Activated naive CD4-positive, alpha-beta T cell treated with anti-CD3 and anti-CD28 coated beads, Interleukin-2, amount 50 U/mL, for 72 hours (primary cell): ENCODE results near the gene MAT1A. TPM values are rescaled to one million over a fixed set of nuclear protein-coding genes. Genes with fewer than 3 reads are reported as not detected.
"Not testable (repeated sequence)": the region's sequence is repeated elsewhere in the genome, so short reads cannot be mapped to it uniquely, and the experiment has no call there.

ENCODE experiments used
- ATAC-seq, 2 donors: fragments of 150-1000 bp; cut with Tn5 transposase; 2 replicates each; pipeline ENCODE4 v1.10.0; 2021; ENCODE audit warnings: mild to moderate bottlenecking in 2 of 2, moderate library complexity in 2 of 2
- DNase-seq, 2 donors: peaks; one replicate each; pipeline ENCODE4 v3.0.0; 2021 to 2022; ENCODE audit warnings: low spot score in 2 of 2
- H3K27ac Mint-ChIP-seq, 2 donors: one replicate each; pipeline ENCODE4 v1.8.0; 2022; ENCODE audit warnings: mild to moderate bottlenecking in 2 of 2, mixed read lengths in 2 of 2
- H3K36me3 Mint-ChIP-seq, 2 donors: one replicate each; pipeline ENCODE4 v1.8.0; 2022; ENCODE audit warnings: mixed read lengths in 2 of 2
- H3K9me3 Mint-ChIP-seq, 2 donors: one replicate each; pipeline ENCODE4 v1.8.0; 2022; ENCODE audit warnings: mixed read lengths in 2 of 2
- total RNA-seq, 2 donors: library from RNA; stranded (reverse); gene quantifications; one replicate each; pipeline ENCODE4 v1.2.3, GENCODE V29; 2022

Gene MAT1A
- not detected for total RNA-seq

- DNase-seq, result no peak
- no peaks in the 10 kb centered on the region for H3K36me3 Mint-ChIP-seq
Observed at GRCh38 chr10:80289451-80290287, at the start of gene MAT1A. TSS of gene MAT1A (minus strand) at chr10:80289658. CDS start at chr10:80289423, 235 bp downstream.

GRCh38 chr10:80333983-80334382, 44.5 kb upstream of the MAT1A start:
- ATAC-seq (no peak), DNase-seq (no peak)
- Mint-ChIP-seq H3K9me3 (no peaks in the 10 kb centered on the region), H3K27ac (no peak overlapping the region), H3K36me3 (no peaks in the 10 kb centered on the region)

More at GRCh38 chr10:80289451-80290287, at the start of gene MAT1A:
- no peak within 1 kb of the TSS for H3K27ac Mint-ChIP-seq
- no peaks in the 10 kb centered on the region for H3K9me3 Mint-ChIP-seq
- ATAC-seq, result no peak

- DNase-seq (no peak), ATAC-seq (no peak)
- Mint-ChIP-seq H3K9me3 (no peaks in the 10 kb centered on the region), H3K36me3 (no peaks in the 10 kb centered on the region), H3K27ac (no peak overlapping the region)
Observed at GRCh38 chr10:80324891-80325364, 35.5 kb upstream of the MAT1A start.

GRCh38 chr10:80324086-80324485, 34.6 kb upstream of the MAT1A start:
- Mint-ChIP-seq H3K9me3 (no peaks in the 10 kb centered on the region), H3K27ac (no peak overlapping the region), H3K36me3 (no peaks in the 10 kb centered on the region)
- DNase-seq (no peak), ATAC-seq (no peak)

DNA sequence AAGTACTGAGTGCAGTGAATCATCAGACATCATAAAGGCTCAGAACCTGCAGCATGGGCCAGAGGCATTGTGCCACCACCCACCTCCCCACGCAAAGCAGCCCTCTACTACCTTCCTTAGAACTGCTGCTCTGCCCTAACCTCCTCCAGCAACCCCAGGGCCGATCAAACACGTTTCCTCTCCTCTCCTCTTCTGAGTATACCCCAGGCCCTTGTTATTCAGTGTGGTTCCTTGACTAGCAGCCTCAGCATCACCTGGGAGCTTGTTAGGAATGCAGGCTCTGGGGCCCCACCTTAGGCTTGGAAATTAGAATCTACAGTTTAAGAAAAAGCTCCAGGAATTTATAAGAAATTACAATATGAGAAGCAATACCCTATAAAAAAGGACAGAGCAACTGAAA, 33.9 kb upstream of the MAT1A start:
- DNase-seq (no peak), ATAC-seq (peak in 1 of 2 donors; percentile 22)
- Mint-ChIP-seq H3K27ac (no peak overlapping the region), H3K36me3 (no peaks in the 10 kb centered on the region), H3K9me3 (no peaks in the 10 kb centered on the region)

- DNase-seq (no peak), ATAC-seq (no peak)
- no peaks in the 10 kb centered on the region for H3K36me3 Mint-ChIP-seq
- no peaks in the 10 kb centered on the region for H3K9me3 Mint-ChIP-seq
- no peak overlapping the region for H3K27ac Mint-ChIP-seq
Observed at GRCh38 chr10:80322711-80323110, 33.3 kb upstream of the MAT1A start.

- H3K27ac Mint-ChIP-seq, result no peak overlapping the region
- no peak for ATAC-seq
- DNase-seq, result no peak
- no peaks in the 10 kb centered on the region for H3K9me3 Mint-ChIP-seq
- H3K36me3 Mint-ChIP-seq, result no peaks in the 10 kb centered on the region
Observed at GRCh38 chr10:80322158-80322557, 32.7 kb upstream of the MAT1A start.

- no peak for ATAC-seq
- DNase-seq, result no peak
- no peaks in the 10 kb centered on the region for H3K36me3 Mint-ChIP-seq
- no peak overlapping the region for H3K27ac Mint-ChIP-seq
- no peaks in the 10 kb centered on the region for H3K9me3 Mint-ChIP-seq
Observed at GRCh38 chr10:80321183-80321582, 31.7 kb upstream of the MAT1A start.

- DNase-seq (no peak), ATAC-seq (no peak)
- Mint-ChIP-seq H3K27ac (peak overlapping the region in 1 of 2 donors; percentile 24), H3K36me3 (no peaks in the 10 kb centered on the region), H3K9me3 (no peaks in the 10 kb centered on the region)
Observed at GRCh38 chr10:80320377-80320776, 30.9 kb upstream of the MAT1A start.

DNA sequence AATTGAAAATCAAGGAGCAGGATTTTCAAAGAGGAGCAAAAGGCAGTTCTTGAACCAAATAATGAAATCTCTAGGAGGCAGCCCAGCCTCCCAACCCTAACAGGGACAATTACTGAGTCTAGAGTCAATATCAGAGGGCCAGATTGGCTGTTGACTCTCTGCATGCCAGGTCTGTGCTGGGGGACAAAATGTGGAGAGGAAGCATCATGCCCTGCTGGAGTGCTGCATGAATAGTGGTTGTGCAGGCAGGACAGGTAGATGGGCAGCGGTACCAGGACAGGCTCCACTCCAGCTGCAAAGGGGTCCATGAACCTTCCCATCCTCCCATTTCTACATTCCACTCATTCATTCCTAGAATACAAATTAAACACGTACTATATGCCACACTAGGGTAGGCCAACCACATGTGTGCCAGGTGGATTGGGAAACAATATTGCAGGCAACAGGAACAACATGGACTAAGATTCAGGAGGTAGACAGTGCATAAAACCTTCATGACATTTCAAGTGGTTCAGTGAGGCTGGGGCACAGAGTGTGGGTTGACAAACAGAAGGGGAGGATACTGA, 30.4 kb upstream of the MAT1A start:
- DNase-seq (no peak), ATAC-seq (no peak)
- H3K9me3 Mint-ChIP-seq, result no peaks in the 10 kb centered on the region
- no peak overlapping the region for H3K27ac Mint-ChIP-seq
- H3K36me3 Mint-ChIP-seq, result no peaks in the 10 kb centered on the region

- H3K9me3 Mint-ChIP-seq, result no peaks in the 10 kb centered on the region
- ATAC-seq, result no peak
- DNase-seq, result no peak
- H3K27ac Mint-ChIP-seq, result no peak overlapping the region
- no peaks in the 10 kb centered on the region for H3K36me3 Mint-ChIP-seq
Observed at GRCh38 chr10:80319318-80319717, 29.9 kb upstream of the MAT1A start.

- ATAC-seq, result no peak
- DNase-seq, result no peak
- Mint-ChIP-seq H3K36me3 (no peaks in the 10 kb centered on the region), H3K27ac (no peak overlapping the region), H3K9me3 (no peaks in the 10 kb centered on the region)
Observed at GRCh38 chr10:80318742-80319141, 29.3 kb upstream of the MAT1A start.

DNA sequence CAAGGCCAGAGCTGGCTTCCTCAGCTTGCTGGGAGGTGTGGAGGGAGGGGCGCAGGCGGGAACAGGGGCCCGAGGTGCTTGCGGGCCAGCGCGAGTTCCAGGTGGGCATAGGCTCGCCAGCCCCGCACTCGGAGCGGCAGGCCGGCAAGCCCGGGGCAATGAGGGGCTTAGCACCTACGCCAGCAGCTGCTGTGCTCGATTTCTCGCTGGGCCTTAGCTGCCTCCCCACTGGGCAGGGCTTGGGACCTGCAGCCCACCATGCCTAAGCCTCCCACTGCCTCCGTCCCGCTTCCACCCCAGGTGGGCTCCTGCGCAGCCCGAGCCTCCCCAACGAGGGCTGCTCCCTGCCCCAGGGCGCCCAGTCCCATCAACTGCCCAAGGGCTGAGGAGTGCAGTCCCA, 25.9 kb upstream of the MAT1A start:
- ATAC-seq (no peak), DNase-seq (no peak)
- Mint-ChIP-seq H3K9me3 (peaks cover 0 to 4% of the 10 kb centered on the region in 2 donors), H3K27ac (no peak overlapping the region), H3K36me3 (no peaks in the 10 kb centered on the region)

DNA sequence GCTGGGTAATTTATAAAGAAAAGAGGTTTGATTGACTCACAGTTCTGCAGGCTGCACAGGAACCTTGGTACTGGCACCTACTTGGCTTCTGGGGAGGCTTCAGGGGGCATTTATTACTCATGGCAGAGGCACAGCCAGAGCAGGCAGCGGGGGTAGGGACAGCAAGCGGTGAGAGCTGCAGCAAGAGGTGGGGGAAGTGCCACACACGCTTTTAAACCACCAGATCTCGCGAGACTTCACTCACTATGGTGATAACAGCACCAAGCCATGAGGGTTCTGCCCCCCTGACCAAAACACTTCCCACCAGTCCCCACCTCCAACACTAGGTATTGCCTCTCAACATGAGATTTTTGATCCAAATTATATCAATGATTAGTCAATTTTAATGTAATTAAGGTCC, 24.1 kb upstream of the MAT1A start:
- DNase-seq (no peak), ATAC-seq (no peak)
- H3K27ac Mint-ChIP-seq, result no peak overlapping the region
- H3K9me3 Mint-ChIP-seq, result peaks cover 0 to 4% of the 10 kb centered on the region in 2 donors
- no peaks in the 10 kb centered on the region for H3K36me3 Mint-ChIP-seq

DNA sequence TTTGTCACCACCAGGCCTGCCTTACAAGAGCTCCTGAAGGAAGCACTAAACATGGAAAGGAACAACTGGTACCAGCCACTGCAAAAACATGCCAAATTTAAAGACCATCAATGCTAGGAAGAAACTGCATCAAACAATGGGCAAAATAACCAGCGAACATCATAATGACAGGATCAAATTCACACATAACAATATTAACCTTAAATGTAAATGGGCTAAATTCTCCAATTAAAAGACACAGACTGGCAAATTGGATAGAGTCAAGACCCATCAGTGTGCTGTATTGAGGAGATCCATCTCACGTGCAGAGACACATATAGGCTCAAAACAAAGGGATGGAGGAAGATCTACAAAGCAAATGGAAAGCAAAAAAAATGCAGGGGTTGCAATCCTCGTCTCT, 16.5 kb upstream of the MAT1A start:
- peaks cover 19 to 33% of the 10 kb centered on the region in 2 donors for H3K36me3 Mint-ChIP-seq
- peaks cover 4 to 20% of the 10 kb centered on the region in 2 donors for H3K9me3 Mint-ChIP-seq
- H3K27ac Mint-ChIP-seq, ATAC-seq, DNase-seq: not testable (repeated sequence)

DNA sequence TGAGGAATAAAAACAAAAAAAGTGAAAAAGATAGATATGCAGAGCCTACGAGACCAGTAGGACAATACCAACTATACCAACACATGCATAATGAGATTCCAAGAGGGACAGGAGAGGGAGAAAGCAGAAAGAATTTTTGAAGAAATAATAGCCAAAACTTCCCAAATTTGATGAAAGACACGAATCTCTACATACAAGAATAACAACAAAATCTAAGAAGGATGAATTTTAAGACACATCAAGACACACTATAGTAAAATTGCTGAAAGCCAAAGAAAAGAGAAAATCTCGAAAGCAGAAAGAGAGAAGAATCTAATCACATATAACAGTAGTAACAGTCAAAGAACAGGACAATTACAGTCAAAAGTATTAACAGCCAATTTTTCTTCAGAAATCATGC, 7.5 kb upstream of the MAT1A start:
- no peak for DNase-seq
- no peak overlapping the region for H3K27ac Mint-ChIP-seq
- peaks cover 0 to 10% of the 10 kb centered on the region in 2 donors for H3K36me3 Mint-ChIP-seq
- peaks cover 16 to 21% of the 10 kb centered on the region in 2 donors for H3K9me3 Mint-ChIP-seq
- no peak for ATAC-seq

DNA sequence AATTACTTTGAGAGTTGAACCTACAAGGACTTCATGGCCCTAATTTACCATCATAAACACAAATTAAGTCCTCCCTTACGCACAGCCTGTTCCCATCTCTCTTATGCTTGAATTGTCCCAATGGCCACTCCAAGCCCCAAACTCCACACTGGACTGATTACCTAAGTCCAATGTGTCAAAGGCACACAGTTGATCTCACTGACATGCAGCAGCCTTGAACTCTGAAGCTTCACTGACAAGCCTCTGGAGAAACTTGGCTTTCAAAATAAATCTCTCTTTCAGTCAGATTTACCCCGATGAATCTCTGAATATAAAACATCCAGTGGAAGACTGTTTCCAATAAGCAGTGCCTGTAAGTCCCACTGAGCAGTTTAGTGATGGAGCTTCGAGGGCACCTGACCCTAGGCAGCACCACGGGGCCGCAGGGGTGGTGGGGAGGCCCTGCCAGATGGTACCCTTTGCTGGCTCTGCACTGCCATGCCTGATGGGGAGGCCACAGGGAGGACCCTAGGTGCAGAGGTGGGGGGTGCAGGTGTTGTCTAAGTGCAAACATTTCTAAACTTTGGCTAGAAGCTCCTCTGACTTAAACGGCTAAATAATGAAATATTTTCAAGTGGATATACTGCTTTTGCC, 3.3 kb upstream of the MAT1A start:
- DNase-seq (no peak), ATAC-seq (no peak)
- Mint-ChIP-seq H3K9me3 (peaks cover 6 to 12% of the 10 kb centered on the region in 2 donors), H3K36me3 (peaks cover 0 to 6% of the 10 kb centered on the region in 2 donors), H3K27ac (no peak overlapping the region)
